ENCODE data around the gene ZNF341. TPM values are rescaled to one million over a fixed set of nuclear protein-coding genes. Genes with fewer than 3 reads are reported as not detected.

Gene ZNF341
- total and polyA plus RNA-seq, 3 experiments from 2014 or later, result 2.6 to 5.0 (median 4.5) TPM

DNA sequence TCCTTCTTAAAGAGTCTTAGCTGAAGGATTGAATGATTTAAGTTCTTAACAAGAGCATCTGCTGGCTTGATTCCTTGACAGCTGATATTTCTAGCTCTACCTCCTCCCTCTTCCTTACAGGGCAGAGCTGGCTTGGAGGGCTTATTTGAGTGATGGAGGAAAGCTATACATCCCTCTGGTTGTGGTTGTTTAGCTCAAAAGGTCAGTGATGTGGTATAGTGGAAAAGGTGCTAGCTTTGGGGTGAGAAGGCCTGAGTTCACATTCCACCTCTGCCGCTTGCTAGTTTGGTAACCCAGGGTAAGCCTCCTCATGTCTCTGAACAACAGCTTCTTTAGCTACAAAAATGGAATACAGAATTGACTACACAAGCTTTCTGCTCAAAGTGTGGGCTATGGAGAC, 87.7 kb downstream of the ZNF341 start:
- Mint-ChIP-seq H3K4me1 (peaks cover 52 to 84% (median 71%) of the 10 kb centered on the region in 3 donors), H3K4me3 (no peak overlapping the region), H3K27ac (peak overlapping the region in 3 of 8 donors; percentile 42 to 77 (median 47)), H3K36me3 (peaks cover 0 to 48% (median 3%) of the 10 kb centered on the region in 3 donors), H3K9me3 (no peaks in the 10 kb centered on the region), H3K27me3 (no peaks in the 10 kb centered on the region)
- no peaks in the 10 kb centered on the region for H3K9me3 ChIP-seq (ENCODE audit: low read length)
- no peak overlapping the region for H3K27ac ChIP-seq (ENCODE audit: low read depth, low read length)
- DNase-seq, result no peak
- no peak overlapping the region for H3K4me3 ChIP-seq (ENCODE audit: low read length)
- ChIA-PET CTCF (no interaction called here), POLR2A (interaction anchor here (0.5 kb wide), 1 partner anchor 8 kb away, joined by 3 read pairs; the partner anchor contains the start of gene CHMP4B)
- H3K27me3 ChIP-seq (ENCODE audit: insufficient read depth, low read length, poor library complexity, severe bottlenecking), result no peaks in the 10 kb centered on the region
- peaks cover 15% of the 10 kb centered on the region for H3K4me1 ChIP-seq (ENCODE audit: insufficient read depth, low read length)
- H3K36me3 ChIP-seq (ENCODE audit: insufficient read depth, low read length), result no peaks in the 10 kb centered on the region

DNA sequence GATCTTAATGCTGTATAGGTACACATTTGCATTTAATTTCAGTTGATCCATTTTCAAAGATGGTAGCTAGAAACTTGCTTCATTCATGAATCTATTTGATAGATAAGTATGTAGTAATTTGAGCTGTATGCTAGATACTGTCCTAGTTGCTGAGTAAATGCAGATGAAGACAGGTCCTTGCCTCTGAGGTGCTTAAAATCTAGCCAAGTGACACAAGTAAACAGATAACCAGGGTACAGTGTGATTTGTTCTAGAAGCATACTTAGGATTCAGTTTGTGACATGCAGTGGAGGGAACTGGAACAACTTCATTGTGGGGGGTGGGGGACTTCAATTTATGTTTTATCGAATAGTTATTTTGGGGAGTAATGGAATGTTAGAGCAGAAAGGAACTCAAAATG, 88.6 kb downstream of the ZNF341 start:
- peaks cover 55 to 84% (median 71%) of the 10 kb centered on the region in 3 donors for H3K4me1 Mint-ChIP-seq
- H3K27me3 ChIP-seq (ENCODE audit: insufficient read depth, low read length, poor library complexity, severe bottlenecking), result no peaks in the 10 kb centered on the region
- no peak overlapping the region for H3K4me3 Mint-ChIP-seq
- no peaks in the 10 kb centered on the region for H3K9me3 ChIP-seq (ENCODE audit: low read length)
- no peak overlapping the region for H3K4me3 ChIP-seq (ENCODE audit: low read length)
- H3K4me1 ChIP-seq (ENCODE audit: insufficient read depth, low read length), result peaks cover 13% of the 10 kb centered on the region
- peak overlapping the region in 2 of 8 donors; percentile 10 to 39 for H3K27ac Mint-ChIP-seq
- POLR2A ChIA-PET, result no interaction called here
- CTCF ChIA-PET, result no interaction called here
- no peak for DNase-seq
- no peaks in the 10 kb centered on the region for H3K36me3 ChIP-seq (ENCODE audit: insufficient read depth, low read length)
- H3K27me3 Mint-ChIP-seq, result no peaks in the 10 kb centered on the region
- H3K36me3 Mint-ChIP-seq, result peaks cover 0 to 43% (median under 1%) of the 10 kb centered on the region in 3 donors
- H3K27ac ChIP-seq (ENCODE audit: low read depth, low read length), result no peak overlapping the region
- H3K9me3 Mint-ChIP-seq, result no peaks in the 10 kb centered on the region

DNA sequence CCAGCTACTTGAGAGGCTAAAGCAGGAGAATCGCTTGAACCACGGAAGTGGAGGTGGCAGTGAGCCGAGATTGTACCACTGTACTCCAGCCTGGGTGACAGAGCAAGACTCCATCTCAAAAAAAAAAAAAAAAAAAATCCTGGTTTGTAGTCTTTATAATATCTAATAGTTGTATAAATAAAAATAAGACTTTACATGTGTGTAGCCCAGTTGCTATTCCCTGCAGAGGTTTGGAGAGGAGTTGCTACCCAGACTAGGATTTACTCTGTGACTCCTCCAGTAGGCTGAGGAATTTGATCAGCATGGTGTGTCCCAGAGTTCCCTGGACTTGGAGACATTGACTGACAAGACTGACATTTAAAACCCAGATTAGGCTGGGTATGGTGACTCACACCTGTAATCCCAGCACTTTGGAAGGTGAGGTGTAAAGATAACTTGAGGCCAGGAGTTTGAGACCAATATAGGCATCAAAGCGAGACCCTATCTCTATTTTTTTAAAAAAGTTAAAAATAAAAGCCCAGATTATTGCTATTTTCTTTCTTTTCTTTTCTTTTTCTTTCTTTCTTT, 89.6 kb downstream of the ZNF341 start:
- H3K27ac ChIP-seq (ENCODE audit: low read depth, low read length), result no peak overlapping the region
- no peak overlapping the region for H3K27ac Mint-ChIP-seq
- no peaks in the 10 kb centered on the region for H3K27me3 ChIP-seq (ENCODE audit: insufficient read depth, low read length, poor library complexity, severe bottlenecking)
- no peaks in the 10 kb centered on the region for H3K27me3 Mint-ChIP-seq
- no peak overlapping the region for H3K4me3 Mint-ChIP-seq
- peaks cover 0 to 42% (median 0%) of the 10 kb centered on the region in 3 donors for H3K36me3 Mint-ChIP-seq
- DNase-seq, result no peak
- no peaks in the 10 kb centered on the region for H3K9me3 Mint-ChIP-seq
- H3K4me1 ChIP-seq (ENCODE audit: insufficient read depth, low read length), result peaks cover 21% of the 10 kb centered on the region
- POLR2A ChIA-PET, result no interaction called here
- H3K9me3 ChIP-seq (ENCODE audit: low read length), result no peaks in the 10 kb centered on the region
- no peak overlapping the region for H3K4me3 ChIP-seq (ENCODE audit: low read length)
- peaks cover 60 to 84% (median 71%) of the 10 kb centered on the region in 3 donors for H3K4me1 Mint-ChIP-seq
- no peaks in the 10 kb centered on the region for H3K36me3 ChIP-seq (ENCODE audit: insufficient read depth, low read length)
- CTCF ChIA-PET, result interaction anchor here (0.7 kb wide), 1 partner anchor 102 kb away, joined by 4 read pairs; no protein-coding TSS in a partner anchor

DNA sequence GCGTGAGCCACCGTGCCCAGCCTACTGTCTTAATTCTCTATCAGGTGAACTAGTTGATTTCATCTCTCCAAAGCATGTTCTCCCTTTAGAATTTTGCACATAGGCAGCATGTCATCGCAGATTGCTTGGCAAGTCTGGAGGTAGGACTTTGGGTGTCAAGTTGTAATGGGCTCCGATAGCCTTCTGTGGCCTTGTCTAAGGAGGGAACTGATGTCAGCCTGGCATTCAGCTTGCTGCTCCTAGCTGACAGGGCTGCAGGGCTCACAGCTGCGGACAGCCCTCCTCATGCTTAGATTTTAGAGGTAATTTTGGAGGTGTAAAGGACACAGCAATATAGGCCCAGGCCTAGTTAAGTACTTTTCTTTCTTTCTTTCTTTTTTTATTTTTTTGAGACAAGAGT, 90.6 kb downstream of the ZNF341 start:
- Mint-ChIP-seq H3K4me3 (peak overlapping the region in 1 of 7 donors; percentile 29), H3K4me1 (peaks cover 63 to 84% (median 71%) of the 10 kb centered on the region in 3 donors), H3K9me3 (no peaks in the 10 kb centered on the region), H3K27me3 (no peaks in the 10 kb centered on the region), H3K36me3 (peaks cover 0 to 37% (median 0%) of the 10 kb centered on the region in 3 donors), H3K27ac (no peak overlapping the region)
- no peaks in the 10 kb centered on the region for H3K27me3 ChIP-seq (ENCODE audit: insufficient read depth, low read length, poor library complexity, severe bottlenecking)
- ChIA-PET CTCF (no interaction called here), POLR2A (no interaction called here)
- H3K9me3 ChIP-seq (ENCODE audit: low read length), result no peaks in the 10 kb centered on the region
- H3K4me1 ChIP-seq (ENCODE audit: insufficient read depth, low read length), result peaks cover 31% of the 10 kb centered on the region
- no peaks in the 10 kb centered on the region for H3K36me3 ChIP-seq (ENCODE audit: insufficient read depth, low read length)
- no peak for DNase-seq
- H3K4me3 ChIP-seq (ENCODE audit: low read length), result no peak overlapping the region
- no peak overlapping the region for H3K27ac ChIP-seq (ENCODE audit: low read depth, low read length)

DNA sequence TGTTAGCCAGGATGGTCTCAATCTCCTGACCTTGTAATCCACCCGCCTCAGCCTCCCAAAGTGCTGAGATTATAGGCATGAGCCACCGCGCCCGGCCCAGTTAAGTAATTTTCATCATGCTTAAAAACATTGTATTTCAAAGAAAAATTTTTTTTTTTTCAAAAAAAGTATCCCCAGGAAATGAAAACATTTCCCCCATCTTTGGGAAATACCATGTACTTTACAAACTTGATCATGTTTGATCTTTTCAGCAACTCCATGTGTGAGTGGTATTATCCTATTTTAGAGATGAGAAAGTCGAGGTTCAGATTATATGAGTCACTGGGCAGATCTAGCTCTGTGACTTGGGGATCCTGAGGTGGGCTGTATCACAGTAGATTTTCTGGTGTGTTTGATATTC, 91.2 kb downstream of the ZNF341 start:
- no peak overlapping the region for H3K4me3 Mint-ChIP-seq
- Histone ChIP-seq H3K4me3 (ENCODE audit: low read length) (no peak overlapping the region), H3K4me1 (ENCODE audit: insufficient read depth, low read length) (peaks cover 31% of the 10 kb centered on the region), H3K27ac (ENCODE audit: low read depth, low read length) (no peak overlapping the region), H3K36me3 (ENCODE audit: insufficient read depth, low read length) (no peaks in the 10 kb centered on the region), H3K27me3 (ENCODE audit: insufficient read depth, low read length, poor library complexity, severe bottlenecking) (no peaks in the 10 kb centered on the region), H3K9me3 (ENCODE audit: low read length) (no peaks in the 10 kb centered on the region)
- peaks cover 0 to 31% (median 0%) of the 10 kb centered on the region in 3 donors for H3K36me3 Mint-ChIP-seq
- H3K9me3 Mint-ChIP-seq, result no peaks in the 10 kb centered on the region
- CTCF ChIA-PET, result no interaction called here
- no peak overlapping the region for H3K27ac Mint-ChIP-seq
- H3K27me3 Mint-ChIP-seq, result no peaks in the 10 kb centered on the region
- H3K4me1 Mint-ChIP-seq, result peaks cover 63 to 84% (median 71%) of the 10 kb centered on the region in 3 donors
- POLR2A ChIA-PET, result no interaction called here
- DNase-seq, result no peak

DNA sequence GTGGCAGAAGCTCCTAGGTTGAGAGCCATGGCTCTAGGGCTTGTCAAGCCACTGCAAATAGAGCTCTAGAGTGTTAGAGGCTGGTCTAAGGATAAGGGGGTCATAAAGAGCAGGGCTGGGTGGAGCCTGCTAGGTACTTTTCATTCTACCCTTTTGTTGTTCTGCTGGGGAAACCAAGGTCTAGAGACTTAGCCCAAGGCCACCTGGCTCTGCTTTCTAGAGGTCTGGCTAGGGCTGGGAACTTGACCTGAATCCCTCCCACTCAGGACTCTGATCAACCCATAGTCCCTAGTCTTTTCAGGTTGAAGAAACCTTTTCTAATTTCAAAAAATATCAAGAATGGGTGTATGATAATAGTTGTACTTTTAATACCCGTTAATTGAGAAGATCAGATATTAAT, 93.1 kb downstream of the ZNF341 start:
- peak overlapping the region in 1 of 8 donors; percentile 68 for H3K27ac Mint-ChIP-seq
- Histone ChIP-seq H3K27me3 (ENCODE audit: insufficient read depth, low read length, poor library complexity, severe bottlenecking) (no peaks in the 10 kb centered on the region), H3K36me3 (ENCODE audit: insufficient read depth, low read length) (no peaks in the 10 kb centered on the region), H3K4me1 (ENCODE audit: insufficient read depth, low read length) (peaks cover 38% of the 10 kb centered on the region), H3K9me3 (ENCODE audit: low read length) (no peaks in the 10 kb centered on the region), H3K4me3 (ENCODE audit: low read length) (no peak overlapping the region), H3K27ac (ENCODE audit: low read depth, low read length) (no peak overlapping the region)
- H3K4me3 Mint-ChIP-seq, result no peak overlapping the region
- CTCF ChIA-PET, result interaction anchor here (2.1 kb wide), 1 partner anchor 12 kb away, joined by 6 read pairs; no protein-coding TSS in a partner anchor
- peaks cover 0 to 22% (median 1%) of the 10 kb centered on the region in 3 donors for H3K36me3 Mint-ChIP-seq
- peaks cover 67 to 85% (median 74%) of the 10 kb centered on the region in 3 donors for H3K4me1 Mint-ChIP-seq
- H3K9me3 Mint-ChIP-seq, result no peaks in the 10 kb centered on the region
- POLR2A ChIA-PET, result no interaction called here
- H3K27me3 Mint-ChIP-seq, result no peaks in the 10 kb centered on the region
- no peak for DNase-seq

DNA sequence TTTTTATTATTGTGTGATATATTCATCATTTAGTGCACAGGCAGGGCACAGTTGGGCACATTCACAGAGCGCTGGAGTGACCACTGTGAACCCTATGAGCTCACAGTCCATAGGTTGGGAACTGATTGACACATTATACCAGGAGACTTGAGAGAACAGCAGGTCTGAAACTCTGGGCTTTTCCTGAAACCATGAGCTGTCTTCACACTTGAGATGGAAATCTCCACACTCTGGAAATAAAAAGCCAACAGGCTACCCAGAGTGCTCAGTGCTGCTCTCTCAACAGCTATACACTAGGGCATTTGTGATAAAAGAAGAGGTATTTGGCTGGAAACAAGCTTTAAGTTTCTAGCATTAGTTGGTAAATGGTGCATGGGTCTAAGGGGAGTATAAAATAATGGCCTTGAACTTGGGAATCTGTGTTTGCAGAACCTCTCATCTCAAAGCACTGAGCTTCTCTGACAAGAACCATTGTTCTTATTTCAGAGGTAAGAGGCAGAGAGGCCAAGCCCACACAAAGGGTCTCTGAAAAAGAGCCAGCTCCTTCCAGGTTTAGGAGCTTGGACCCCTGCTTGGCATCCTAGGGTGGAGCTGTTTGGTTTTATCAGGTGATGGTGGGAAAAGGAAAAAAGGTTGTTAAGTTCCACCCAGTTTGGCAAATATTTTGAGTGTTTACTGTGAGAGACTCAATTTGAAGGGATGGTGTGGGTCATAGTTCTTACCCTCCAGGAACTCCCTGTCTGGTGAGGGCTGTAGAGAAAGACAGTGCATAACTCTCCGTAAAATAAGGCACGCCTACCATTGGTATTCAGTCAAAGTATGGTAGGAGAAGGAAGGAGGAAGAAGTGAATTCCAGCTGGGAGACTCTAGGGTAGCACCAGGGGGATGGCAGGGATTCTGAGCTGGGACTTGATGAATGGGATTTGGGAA, 93.8 kb downstream of the ZNF341 start:
- DNase-seq, result no peak
- Histone ChIP-seq H3K27ac (ENCODE audit: low read depth, low read length) (no peak overlapping the region), H3K36me3 (ENCODE audit: insufficient read depth, low read length) (no peaks in the 10 kb centered on the region), H3K4me3 (ENCODE audit: low read length) (no peak overlapping the region), H3K27me3 (ENCODE audit: insufficient read depth, low read length, poor library complexity, severe bottlenecking) (no peaks in the 10 kb centered on the region), H3K9me3 (ENCODE audit: low read length) (no peaks in the 10 kb centered on the region), H3K4me1 (ENCODE audit: insufficient read depth, low read length) (peaks cover 38% of the 10 kb centered on the region)
- no peaks in the 10 kb centered on the region for H3K27me3 Mint-ChIP-seq
- H3K4me3 Mint-ChIP-seq, result peak overlapping the region in 1 of 7 donors; percentile 29
- CTCF ChIA-PET, result interaction anchor here (1.4 to 2.1 kb wide), 2 partner anchors 11 to 37 kb away, joined by 5 to 6 read pairs; no protein-coding TSS in a partner anchor
- peaks cover 68 to 86% (median 77%) of the 10 kb centered on the region in 3 donors for H3K4me1 Mint-ChIP-seq
- POLR2A ChIA-PET, result no interaction called here
- H3K27ac Mint-ChIP-seq, result peak overlapping the region in 7 of 8 donors; percentile 31 to 92 (median 68)
- H3K36me3 Mint-ChIP-seq, result peaks cover 0 to 20% (median 3%) of the 10 kb centered on the region in 3 donors
- no peaks in the 10 kb centered on the region for H3K9me3 Mint-ChIP-seq

All from CD8-positive, alpha-beta memory T cell (primary cell).